Ovary (tissue), 3 donors: ENCODE data around the gene SLC46A1.

Source experiments
- EP300 ChIP-seq: sonication (generic); formaldehyde crosslinking; IDR thresholded peaks from one replicate; pipeline ENCODE4 v1.6.1; 2017; ENCODE audit warnings: antibody characterized with exemption
- POLR2A ChIP-seq: fragments of 450-650 bp; IDR thresholded peaks from one replicate; pipeline ENCODE4 v1.6.1; 2017; ENCODE audit warnings: antibody characterized with exemption, mild to moderate bottlenecking, moderate library complexity
- TF ChIP-seq, protein P1 (sequence below), 3 donors: fragments of 450-650 bp in 2 of 3; fragments of 200-600 bp in 1 of 3; IDR thresholded peaks; one replicate each; pipeline versions ENCODE4 v1.5.1 to v1.8.0; 2016 to 2022; ENCODE audit warnings: antibody characterized with exemption in 3 of 3, mild to moderate bottlenecking in 1 of 3
- donor health status: DM: no; HTN: no; CAD: no.

- TF ChIP-seq, protein P1, sequence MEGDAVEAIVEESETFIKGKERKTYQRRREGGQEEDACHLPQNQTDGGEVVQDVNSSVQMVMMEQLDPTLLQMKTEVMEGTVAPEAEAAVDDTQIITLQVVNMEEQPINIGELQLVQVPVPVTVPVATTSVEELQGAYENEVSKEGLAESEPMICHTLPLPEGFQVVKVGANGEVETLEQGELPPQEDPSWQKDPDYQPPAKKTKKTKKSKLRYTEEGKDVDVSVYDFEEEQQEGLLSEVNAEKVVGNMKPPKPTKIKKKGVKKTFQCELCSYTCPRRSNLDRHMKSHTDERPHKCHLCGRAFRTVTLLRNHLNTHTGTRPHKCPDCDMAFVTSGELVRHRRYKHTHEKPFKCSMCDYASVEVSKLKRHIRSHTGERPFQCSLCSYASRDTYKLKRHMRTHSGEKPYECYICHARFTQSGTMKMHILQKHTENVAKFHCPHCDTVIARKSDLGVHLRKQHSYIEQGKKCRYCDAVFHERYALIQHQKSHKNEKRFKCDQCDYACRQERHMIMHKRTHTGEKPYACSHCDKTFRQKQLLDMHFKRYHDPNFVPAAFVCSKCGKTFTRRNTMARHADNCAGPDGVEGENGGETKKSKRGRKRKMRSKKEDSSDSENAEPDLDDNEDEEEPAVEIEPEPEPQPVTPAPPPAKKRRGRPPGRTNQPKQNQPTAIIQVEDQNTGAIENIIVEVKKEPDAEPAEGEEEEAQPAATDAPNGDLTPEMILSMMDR (IDR thresholded peaks at IDR 0.05), result peak in 1 of 3 donors; percentile 41
- TF ChIP-seq POLR2A, result peak; percentile 91
- TF ChIP-seq EP300, result no peak
These were observed 48.7 kb downstream of the SLC46A1 start, which contains the start of gene POLDIP2 for GRCh38 chr17:28357061-28357900.
